Endothelial cell (in vitro differentiated cells): ENCODE measurements around the gene RASSF1. TPM values are rescaled to one million over a fixed set of nuclear protein-coding genes. Genes with fewer than 3 reads are reported as not detected.

Experiments
- DNase-seq: peaks from one replicate; pipeline ENCODE4 v3.0.0; 2021; ENCODE audit warnings: low spot score
- H3K27ac Mint-ChIP-seq: one replicate; pipeline ENCODE4 v1.8.0; 2021; ENCODE audit warnings: mixed read lengths, inconsistent platforms; ENCODE audit not compliant: unreplicated experiment
- H3K27me3 Mint-ChIP-seq: one replicate; pipeline ENCODE4 v1.8.0; 2021; ENCODE audit warnings: mild to moderate bottlenecking, moderate library complexity, mixed read lengths, inconsistent platforms; ENCODE audit not compliant: unreplicated experiment
- H3K36me3 Mint-ChIP-seq: one replicate; pipeline ENCODE4 v1.8.0; 2021; ENCODE audit warnings: mild to moderate bottlenecking, low read depth, mixed read lengths, inconsistent platforms; ENCODE audit not compliant: unreplicated experiment
- H3K4me1 Mint-ChIP-seq: one replicate; pipeline ENCODE4 v1.8.0; 2021; ENCODE audit warnings: mild to moderate bottlenecking, mixed read lengths, inconsistent platforms; ENCODE audit not compliant: unreplicated experiment
- H3K4me3 Mint-ChIP-seq: one replicate; pipeline ENCODE4 v1.8.0; 2021; ENCODE audit warnings: mild to moderate bottlenecking, mixed read lengths, inconsistent platforms; ENCODE audit not compliant: unreplicated experiment
- H3K9me3 Mint-ChIP-seq: one replicate; pipeline ENCODE4 v1.8.0; 2021; ENCODE audit warnings: mixed read lengths, inconsistent platforms; ENCODE audit not compliant: unreplicated experiment
- total RNA-seq: library from RNA; stranded (reverse); fragmentation: NEBNext Ultra II Directional; extraction: Animal tissue kit (Norgen Biotek cat#: 25700); gene quantifications from one replicate; pipeline ENCODE4 v1.2.1, GENCODE V29; 2021; ENCODE audit not compliant: unreplicated experiment
- TF ChIP-seq, protein P1 (sequence below): fragments of 200-600 bp; sonication (generic); IDR thresholded peaks from one replicate; pipeline ENCODE4 v1.5.0; 2021; ENCODE audit warnings: antibody characterized with exemption; ENCODE audit not compliant: unreplicated experiment

RASSF1 gene
- total RNA-seq, 1 donor from 2014 or later: 14.8 TPM

DNA sequence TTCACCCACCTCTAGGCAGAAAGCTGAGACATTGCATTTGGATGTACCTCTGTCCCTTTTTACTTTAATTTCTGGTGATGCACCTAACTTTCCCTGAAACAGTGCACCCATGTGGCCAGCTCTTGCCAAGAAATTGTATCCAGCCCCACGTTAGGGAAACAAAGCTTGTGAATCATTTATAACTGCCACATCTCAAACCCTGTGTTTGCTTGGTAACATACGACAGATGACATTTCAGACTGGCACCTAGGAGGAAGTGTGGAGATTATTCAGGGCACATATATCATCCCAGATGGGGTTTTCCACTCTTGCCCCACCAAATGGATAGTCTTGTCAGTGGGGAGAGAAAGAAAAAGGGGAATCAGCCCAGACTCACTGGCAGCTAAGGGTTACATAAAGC is 12.1 kb upstream of the RASSF1 start:
- Mint-ChIP-seq H3K27ac (no peak overlapping the region), H3K4me1 (peaks cover 28% of the 10 kb centered on the region), H3K27me3 (peaks cover 5% of the 10 kb centered on the region), H3K4me3 (no peak overlapping the region), H3K36me3 (peaks cover 14% of the 10 kb centered on the region), H3K9me3 (no peaks in the 10 kb centered on the region)
- TF ChIP-seq, protein P1, sequence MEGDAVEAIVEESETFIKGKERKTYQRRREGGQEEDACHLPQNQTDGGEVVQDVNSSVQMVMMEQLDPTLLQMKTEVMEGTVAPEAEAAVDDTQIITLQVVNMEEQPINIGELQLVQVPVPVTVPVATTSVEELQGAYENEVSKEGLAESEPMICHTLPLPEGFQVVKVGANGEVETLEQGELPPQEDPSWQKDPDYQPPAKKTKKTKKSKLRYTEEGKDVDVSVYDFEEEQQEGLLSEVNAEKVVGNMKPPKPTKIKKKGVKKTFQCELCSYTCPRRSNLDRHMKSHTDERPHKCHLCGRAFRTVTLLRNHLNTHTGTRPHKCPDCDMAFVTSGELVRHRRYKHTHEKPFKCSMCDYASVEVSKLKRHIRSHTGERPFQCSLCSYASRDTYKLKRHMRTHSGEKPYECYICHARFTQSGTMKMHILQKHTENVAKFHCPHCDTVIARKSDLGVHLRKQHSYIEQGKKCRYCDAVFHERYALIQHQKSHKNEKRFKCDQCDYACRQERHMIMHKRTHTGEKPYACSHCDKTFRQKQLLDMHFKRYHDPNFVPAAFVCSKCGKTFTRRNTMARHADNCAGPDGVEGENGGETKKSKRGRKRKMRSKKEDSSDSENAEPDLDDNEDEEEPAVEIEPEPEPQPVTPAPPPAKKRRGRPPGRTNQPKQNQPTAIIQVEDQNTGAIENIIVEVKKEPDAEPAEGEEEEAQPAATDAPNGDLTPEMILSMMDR: no peak
- DNase-seq: no peak

DNA sequence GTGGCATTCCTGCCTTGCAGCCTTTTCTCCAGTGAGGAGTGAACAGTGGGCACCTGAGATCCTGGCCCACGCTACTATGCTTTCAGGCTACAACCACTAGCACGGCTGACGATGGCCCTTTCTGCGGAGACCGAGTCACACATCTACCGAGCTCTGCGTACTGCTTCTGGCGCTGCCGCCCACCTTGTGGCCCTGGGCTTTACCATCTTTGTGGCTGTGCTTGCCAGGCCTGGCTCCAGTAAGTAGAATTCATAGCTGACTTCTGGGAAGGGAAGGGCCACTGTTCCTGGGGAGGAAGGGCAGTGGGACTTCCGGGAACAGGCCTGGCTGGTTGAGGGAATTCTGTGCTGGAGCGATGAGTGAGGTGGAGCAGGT is 10.7 kb upstream of the RASSF1 start:
- H3K27me3 Mint-ChIP-seq: peaks cover 5% of the 10 kb centered on the region
- peak overlapping the region; percentile 12 for H3K4me3 Mint-ChIP-seq
- no peaks in the 10 kb centered on the region for H3K9me3 Mint-ChIP-seq
- H3K27ac Mint-ChIP-seq: no peak overlapping the region
- H3K4me1 Mint-ChIP-seq: peaks cover 13% of the 10 kb centered on the region
- TF ChIP-seq, protein P1: no peak
- DNase-seq: no peak
- H3K36me3 Mint-ChIP-seq: peaks cover 10% of the 10 kb centered on the region

DNA sequence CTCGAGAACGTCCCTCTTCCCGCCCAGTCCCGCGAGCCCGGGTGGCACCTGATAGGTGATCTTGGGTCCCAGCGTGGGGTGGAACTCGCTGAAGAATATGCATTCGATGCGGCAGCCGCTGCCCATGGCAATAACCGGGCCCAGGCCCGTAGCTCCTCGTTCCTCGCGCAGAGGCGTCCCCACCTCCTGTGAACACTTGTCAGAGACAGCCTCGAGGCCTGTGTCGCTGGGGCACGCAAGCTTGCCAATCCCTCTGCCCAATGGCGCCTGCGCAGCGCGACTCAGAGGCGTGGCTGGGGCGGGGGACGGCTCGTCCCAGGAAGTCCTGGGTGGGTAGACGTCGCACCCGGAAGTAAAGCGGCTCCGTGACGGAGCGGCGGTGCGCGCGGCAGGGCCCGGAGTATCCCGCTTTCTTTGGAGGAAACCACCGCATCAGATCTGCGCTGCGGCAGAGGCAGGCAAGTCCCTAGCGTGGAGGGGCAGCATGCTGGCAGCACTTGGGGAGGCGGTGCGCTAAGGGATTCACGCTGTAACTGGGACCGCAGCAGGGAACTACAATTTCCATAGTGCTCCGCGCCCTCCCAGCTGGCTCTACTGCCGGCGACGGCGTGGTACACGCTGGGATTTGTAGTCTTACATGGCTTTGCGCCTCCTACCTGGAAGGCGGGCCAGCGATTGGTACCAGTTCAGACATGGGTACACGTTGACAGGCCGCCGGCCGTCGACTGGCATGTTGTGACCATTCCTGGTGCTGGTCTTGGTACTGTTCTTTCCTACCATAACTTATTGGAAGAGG is 10.1 kb upstream of the RASSF1 start, which contains the start of the genes CYB561D2 and NPRL2:
Gene CYB561D2 (plus strand): TSS at position 336 of the 796 bp plus-strand sequence. CDS start 572 bp downstream, outside the sequence.
Gene NPRL2 (minus strand): TSS at position 249 of the 796 bp plus-strand sequence. CDS start 123 bp downstream, at position 126.
- Mint-ChIP-seq H3K9me3 (no peaks in the 10 kb centered on the region), H3K27ac (peak within 1 kb of the TSS; percentile 68), H3K4me3 (peak within 1 kb of the TSS; percentile 91), H3K4me1 (peaks cover 16% of the 10 kb centered on the region), H3K36me3 (peaks cover 10% of the 10 kb centered on the region), H3K27me3 (peaks cover 8% of the 10 kb centered on the region)
- TF ChIP-seq, protein P1: no peak
- DNase-seq: peak; percentile 79

DNA sequence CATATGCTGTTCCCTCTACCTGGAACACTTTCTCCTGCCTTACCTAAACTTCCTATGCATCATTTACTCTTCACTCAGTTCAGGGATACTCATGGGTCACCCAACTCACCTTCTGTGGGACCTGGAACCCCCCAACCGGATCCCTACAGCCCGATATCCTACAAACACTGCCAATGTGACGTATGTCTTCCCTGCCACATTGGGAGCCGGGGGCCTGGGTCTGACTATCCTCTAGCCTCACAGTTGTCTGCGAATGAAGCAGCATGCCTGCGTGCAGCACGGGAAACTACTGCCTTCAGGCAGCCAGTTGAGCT is 9.5 kb upstream of the RASSF1 start:
- no peak for DNase-seq
- H3K9me3 Mint-ChIP-seq: no peaks in the 10 kb centered on the region
- TF ChIP-seq, protein P1: no peak
- H3K4me3 Mint-ChIP-seq: peak overlapping the region; percentile 91
- peaks cover 16% of the 10 kb centered on the region for H3K4me1 Mint-ChIP-seq
- peaks cover 10% of the 10 kb centered on the region for H3K36me3 Mint-ChIP-seq
- H3K27me3 Mint-ChIP-seq: peaks cover 8% of the 10 kb centered on the region
- peak overlapping the region; percentile 68 for H3K27ac Mint-ChIP-seq

DNA sequence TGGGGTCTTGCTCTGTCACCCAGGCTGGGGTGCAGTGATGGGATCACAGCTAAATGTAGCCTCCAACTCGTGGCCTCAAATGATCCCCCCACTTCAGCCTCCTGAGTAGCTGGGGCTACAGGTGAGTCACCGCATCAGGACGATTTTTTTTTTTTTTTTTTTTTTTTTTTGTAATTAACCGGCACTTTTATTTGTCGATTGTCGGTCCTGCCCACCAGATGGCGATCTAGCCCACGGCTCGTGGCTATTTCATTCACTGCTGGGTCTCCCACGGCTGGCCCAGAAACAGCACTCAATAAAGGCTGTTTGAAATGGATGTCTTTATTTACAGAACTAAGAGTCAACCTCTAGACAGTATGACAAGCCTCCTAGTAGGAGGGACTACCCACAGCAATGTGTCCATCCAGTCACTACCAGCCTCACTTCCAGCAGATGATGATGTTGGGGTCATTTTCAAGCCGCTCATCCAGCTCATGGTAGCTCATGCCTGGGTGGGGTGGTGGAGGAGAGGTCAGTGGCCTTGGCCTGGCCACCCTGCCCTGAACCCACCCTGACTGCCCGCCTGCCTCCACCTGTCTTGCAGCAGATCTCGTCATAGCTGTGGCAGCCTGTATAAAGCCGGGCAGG is 6.7 kb upstream of the RASSF1 start:
- Mint-ChIP-seq H3K4me3 (no peak overlapping the region), H3K4me1 (peaks cover 16% of the 10 kb centered on the region), H3K9me3 (no peaks in the 10 kb centered on the region), H3K36me3 (no peaks in the 10 kb centered on the region), H3K27ac (no peak overlapping the region), H3K27me3 (peaks cover 12% of the 10 kb centered on the region)
- TF ChIP-seq, protein P1: peak; percentile 65
- DNase-seq: peak; percentile 68
